ENCODE data around the gene IZUMO1. TPM values are rescaled to one million over a fixed set of nuclear protein-coding genes. Genes with fewer than 3 reads are reported as not detected.
"Not testable (repeated sequence)": the region's sequence is repeated elsewhere in the genome, so short reads cannot be mapped to it uniquely, and the experiment has no call there.

IZUMO1 gene
- total RNA-seq, 1 donor from 2014 or later: 0.26 TPM

- H3K4me3 ChIP-seq (ENCODE audit: low read depth, low read length): peak overlapping the region; percentile 33
- H3K36me3 ChIP-seq (ENCODE audit: control insufficient read depth, insufficient read depth, low read length): no peaks in the 10 kb centered on the region
- FAIRE-seq (no peak), DNase-seq (ENCODE audit: low read depth) (no peak)
- no peaks in the 10 kb centered on the region for H3K27me3 ChIP-seq (ENCODE audit: control insufficient read depth, insufficient read depth, low read length)
- no peak for TF ChIP-seq CTCF (IDR thresholded peaks at IDR 0.05; ENCODE audit: insufficient read depth, low read length, severe bottlenecking)
Measured at GRCh38 chr19:48696353-48697010, 50.2 kb downstream of the IZUMO1 start.

GRCh38 chr19:48695743-48696352 is 50.9 kb downstream of the IZUMO1 start, which contains the start of gene FUT2:
FUT2 (plus strand) TSS chr19:48695971; CDS start chr19:48702957, 6,986 bp downstream.
- Histone ChIP-seq H3K4me3 (ENCODE audit: low read depth, low read length) (peak within 1 kb of the TSS; percentile 33), H3K27me3 (ENCODE audit: control insufficient read depth, insufficient read depth, low read length) (no peaks in the 10 kb centered on the region), H3K36me3 (ENCODE audit: control insufficient read depth, insufficient read depth, low read length) (no peaks in the 10 kb centered on the region)
- TF ChIP-seq CTCF (IDR thresholded peaks at IDR 0.05; ENCODE audit: insufficient read depth, low read length, severe bottlenecking): no peak
- DNase-seq (ENCODE audit: low read depth) (no peak), FAIRE-seq (no peak)

DNA sequence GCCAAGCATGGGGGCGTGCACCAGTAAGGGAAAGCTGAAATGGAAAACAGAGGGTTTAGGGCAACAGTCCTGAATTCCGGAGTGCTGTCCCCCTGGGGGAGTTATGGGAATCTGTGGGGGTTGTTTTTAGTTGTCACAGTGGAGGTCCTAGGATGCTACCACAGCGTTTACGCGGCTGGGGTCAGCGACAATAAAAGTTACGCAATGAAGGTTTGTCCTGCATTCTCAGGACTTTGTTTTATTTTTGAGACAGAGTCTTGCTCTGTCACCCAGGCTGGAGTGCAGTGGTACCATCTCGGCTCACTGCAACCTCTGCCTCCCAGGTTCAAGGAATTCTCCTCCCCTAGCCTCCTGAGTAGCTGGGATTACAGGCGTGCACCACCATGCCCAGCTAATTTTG is 53.1 kb downstream of the IZUMO1 start:
- not testable (repeated sequence) for FAIRE-seq; H3K36me3 ChIP-seq (ENCODE audit: control insufficient read depth, insufficient read depth, low read length); DNase-seq (ENCODE audit: low read depth); H3K4me3 ChIP-seq (ENCODE audit: low read depth, low read length); H3K27me3 ChIP-seq (ENCODE audit: control insufficient read depth, insufficient read depth, low read length)

Other genes with a start within 250 kb of the IZUMO1 start
- gene LMTK3, start 235.1 kb downstream of the IZUMO1 start, total RNA-seq: 1.3 and 1.8 TPM in 2 replicates
- 3.4 and 17.2 TPM in 2 replicates for gene SULT2B1, start 194.7 kb downstream of the IZUMO1 start, total RNA-seq
- gene SPACA4, start 140.2 kb downstream of the IZUMO1 start, total RNA-seq: under 0.01 and 0.64 TPM in 2 replicates
- gene FAM83E, start 131.8 kb downstream of the IZUMO1 start, total RNA-seq: 21.9 and 62.3 TPM in 2 replicates
- 3,143 and 4,233 TPM in 2 replicates for gene RPL18, start 127.7 kb downstream of the IZUMO1 start, total RNA-seq
- 3.3 and 3.4 TPM in 2 replicates for gene SPHK2, start 127.4 kb downstream of the IZUMO1 start, total RNA-seq
- gene DBP, start 109.5 kb downstream of the IZUMO1 start, total RNA-seq: 6.6 and 8.7 TPM in 2 replicates
- 2.4 and 4.4 TPM in 2 replicates for gene CA11, start 100.7 kb downstream of the IZUMO1 start, total RNA-seq
- gene NTN5, start 73.9 kb downstream of the IZUMO1 start, total RNA-seq: not detected in 2 replicates
- 7.9 and 39.4 TPM in 2 replicates for gene FUT2, start 50.9 kb downstream of the IZUMO1 start, total RNA-seq
- 0.13 and 0.26 TPM in 2 replicates for gene MAMSTR, start 27.2 kb downstream of the IZUMO1 start, total RNA-seq
- 2.4 and 2.9 TPM in 2 replicates for gene RASIP1, start 6.3 kb downstream of the IZUMO1 start, total RNA-seq
- gene FUT1, start 5.7 kb upstream of the IZUMO1 start, total RNA-seq: 12.1 and 16.9 TPM in 2 replicates
- not detected in 2 replicates for gene FGF21, start 8.6 kb upstream of the IZUMO1 start, total RNA-seq
- gene BCAT2, start 64.1 kb upstream of the IZUMO1 start, total RNA-seq: 14.0 and 21.3 TPM in 2 replicates
- 1.3 and 1.9 TPM in 2 replicates for gene HSD17B14, start 89.6 kb upstream of the IZUMO1 start, total RNA-seq
- 0.79 and 2.2 TPM in 2 replicates for gene PLEKHA4, start 121.7 kb upstream of the IZUMO1 start, total RNA-seq
- 118 and 168 TPM in 2 replicates for gene PPP1R15A, start 125.5 kb upstream of the IZUMO1 start, total RNA-seq
- gene TULP2, start 151.8 kb upstream of the IZUMO1 start, total RNA-seq: not detected in 2 replicates
- gene NUCB1, start 153.4 kb upstream of the IZUMO1 start, total RNA-seq: 88.2 and 91.7 TPM in 2 replicates
- 9.2 and 10.8 TPM in 2 replicates for gene DHDH, start 186.8 kb upstream of the IZUMO1 start, total RNA-seq
- gene BAX, start 208.0 kb upstream of the IZUMO1 start, total RNA-seq: 64.8 and 68.2 TPM in 2 replicates
- gene FTL, start 218.4 kb upstream of the IZUMO1 start, total RNA-seq: 787 and 1,701 TPM in 2 replicates
- 25.5 and 28.9 TPM in 2 replicates for gene GYS1, start 246.4 kb upstream of the IZUMO1 start, total RNA-seq
- 154 and 267 TPM in 2 replicates for gene RUVBL2, start 247.0 kb upstream of the IZUMO1 start, total RNA-seq